Endodermal cell (in vitro differentiated cells): ENCODE data around the gene CLCF1. TPM values are rescaled to one million over a fixed set of nuclear protein-coding genes. Genes with fewer than 3 reads are reported as not detected.

Source experiments
- DNase-seq: peaks from one replicate; pipeline ENCODE4 v3.0.0-alpha.2; 2017
- H3K27ac ChIP-seq: 2 replicates; pipeline ENCODE4 v1.5.1; 2013; ENCODE audit warnings: mild to moderate bottlenecking, low read depth, low read length, moderate library complexity
- H3K27me3 ChIP-seq: 2 replicates; pipeline ENCODE4 v1.6.1; 2013; ENCODE audit warnings: mild to moderate bottlenecking, low read length, moderate library complexity; ENCODE audit not compliant: insufficient read depth, control insufficient read depth, poor library complexity, severe bottlenecking
- H3K36me3 ChIP-seq: 2 replicates; pipeline ENCODE4 v1.7.0; 2013; ENCODE audit warnings: mild to moderate bottlenecking, low read length, moderate library complexity; ENCODE audit not compliant: control insufficient read depth, insufficient read depth
- H3K4me1 ChIP-seq: one replicate; pipeline ENCODE4 v1.7.0; 2013; ENCODE audit warnings: low read length; ENCODE audit not compliant: control insufficient read depth, insufficient read depth
- H3K4me3 ChIP-seq: 2 replicates; pipeline ENCODE4 v1.5.1; 2013; ENCODE audit warnings: mild to moderate bottlenecking, low read length, moderate library complexity
- H3K9ac ChIP-seq: 2 replicates; pipeline ENCODE4 v1.6.1; 2013; ENCODE audit warnings: mild to moderate bottlenecking, low read length, moderate library complexity; ENCODE audit not compliant: poor library complexity, severe bottlenecking; ENCODE audit errors: extremely low read depth
- H3K9me3 ChIP-seq: 2 replicates; pipeline ENCODE4 v1.6.1; 2013; ENCODE audit warnings: mild to moderate bottlenecking, low read length, moderate library complexity; ENCODE audit not compliant: control insufficient read depth
- H3K27ac Mint-ChIP-seq: 2 replicates; pipeline ENCODE4 v1.8.0; 2020; ENCODE audit warnings: mixed read lengths
- H3K27me3 Mint-ChIP-seq: 2 replicates; pipeline ENCODE4 v1.8.0; 2021; ENCODE audit warnings: mild to moderate bottlenecking, mixed read lengths; ENCODE audit not compliant: insufficient read depth
- H3K36me3 Mint-ChIP-seq: 2 replicates; pipeline ENCODE4 v1.8.0; 2020; ENCODE audit warnings: low read depth, mixed read lengths
- H3K4me1 Mint-ChIP-seq: 2 replicates; pipeline ENCODE4 v1.8.0; 2020; ENCODE audit warnings: mixed read lengths
- H3K4me3 Mint-ChIP-seq: 2 replicates; pipeline ENCODE4 v1.8.0; 2020; ENCODE audit warnings: mild to moderate bottlenecking, moderate library complexity, mixed read lengths
- H3K9me3 Mint-ChIP-seq: 2 replicates; pipeline ENCODE4 v1.8.0; 2020; ENCODE audit warnings: mild to moderate bottlenecking, mixed read lengths
- CTCF ChIP-seq: fragments of 200-600 bp; sonication (generic); conservative IDR thresholded peaks from 2 replicates; pipeline ENCODE4 v1.5.0; 2021; ENCODE audit warnings: antibody characterized with exemption, mild to moderate bottlenecking
- WGBS, 2 experiments: methylation state at CpG; one replicate each; pipeline versions ENCODE4 v1.1.5 to v1.1.7; 2013; ENCODE audit warnings: missing lambda C conversion rate in 2 of 2, mixed read lengths in 1 of 2; ENCODE audit not compliant: insufficient coverage in 1 of 2, insufficient read length in 1 of 2; 5-methylcytosine and 5-hydroxymethylcytosine counted together
- total RNA-seq, 2 donors: library from RNA; stranded (reverse); fragmentation: NEBNext Ultra II Directional in 1 of 2; extraction: Animal tissue kit (Norgen Biotek cat#: 25700) in 1 of 2; gene quantifications; 2 replicates in 1 of 2; 3 replicates in 1 of 2; pipeline ENCODE4 v1.2.1, GENCODE V29; 2021

The CLCF1 gene
- total RNA-seq, 2 donors from 2014 or later, result 3.6 to 4.8 TPM

- H3K4me3 Mint-ChIP-seq, result peak overlapping the region; percentile 76
- H3K9me3 Mint-ChIP-seq, result no peaks in the 10 kb centered on the region
- H3K4me1 Mint-ChIP-seq, result peaks cover 38% of the 10 kb centered on the region
- no peaks in the 10 kb centered on the region for H3K36me3 Mint-ChIP-seq
- H3K9me3 ChIP-seq, result no peaks in the 10 kb centered on the region
- peaks cover 49% of the 10 kb centered on the region for H3K27me3 Mint-ChIP-seq
- H3K27ac ChIP-seq, result no peak overlapping the region
- peak; percentile 85 for DNase-seq
- H3K36me3 ChIP-seq, result no peaks in the 10 kb centered on the region
- peak overlapping the region; percentile 77 for H3K4me3 ChIP-seq
- H3K27me3 ChIP-seq, result no peaks in the 10 kb centered on the region
- no peak overlapping the region for H3K9ac ChIP-seq
- 63 to 89% methylated on average over 3 to 8 of the region's 8 CpGs for WGBS, 2 experiments
- TF ChIP-seq CTCF, result peak; percentile 75
- peak overlapping the region; percentile 58 for H3K27ac Mint-ChIP-seq
- H3K4me1 ChIP-seq, result peaks cover 24% of the 10 kb centered on the region
Observed at GRCh38 chr11:67371189-67371910, 2.0 kb downstream of the CLCF1 start.

- Histone ChIP-seq H3K4me1 (peaks cover 16% of the 10 kb centered on the region), H3K36me3 (no peaks in the 10 kb centered on the region), H3K27ac (no peak overlapping the region), H3K9ac (no peak overlapping the region), H3K27me3 (no peaks in the 10 kb centered on the region), H3K4me3 (no peak overlapping the region), H3K9me3 (no peaks in the 10 kb centered on the region)
- Mint-ChIP-seq H3K4me1 (peaks cover 38% of the 10 kb centered on the region), H3K27ac (no peak overlapping the region), H3K27me3 (peaks cover 46% of the 10 kb centered on the region), H3K4me3 (no peak overlapping the region), H3K9me3 (no peaks in the 10 kb centered on the region), H3K36me3 (no peaks in the 10 kb centered on the region)
- DNase-seq, result peak; percentile 55
- no peak for TF ChIP-seq CTCF
- 69 to 73% methylated on average over 6 to 14 of the region's 14 CpGs for WGBS, 2 experiments
Observed at GRCh38 chr11:67370351-67371076, 2.9 kb downstream of the CLCF1 start.

GRCh38 chr11:67369801-67370284 is 3.6 kb downstream of the CLCF1 start:
- Histone ChIP-seq H3K27ac (no peak overlapping the region), H3K27me3 (no peaks in the 10 kb centered on the region), H3K4me1 (peaks cover 13% of the 10 kb centered on the region), H3K9me3 (no peaks in the 10 kb centered on the region), H3K9ac (no peak overlapping the region), H3K36me3 (no peaks in the 10 kb centered on the region), H3K4me3 (no peak overlapping the region)
- H3K9me3 Mint-ChIP-seq, result no peaks in the 10 kb centered on the region
- WGBS, 2 experiments, result 76 to 77% methylated on average over 11 to 12 of the region's 12 CpGs
- H3K4me1 Mint-ChIP-seq, result peaks cover 37% of the 10 kb centered on the region
- no peak for TF ChIP-seq CTCF
- no peak for DNase-seq
- peaks cover 43% of the 10 kb centered on the region for H3K27me3 Mint-ChIP-seq
- no peaks in the 10 kb centered on the region for H3K36me3 Mint-ChIP-seq
- H3K27ac Mint-ChIP-seq, result no peak overlapping the region
- peak overlapping the region; percentile 9 for H3K4me3 Mint-ChIP-seq
